HG03103 (cell line): ENCODE results near the gene SZRD1.
"Not testable (repeated sequence)": the region's sequence is repeated elsewhere in the genome, so short reads cannot be mapped to it uniquely, and the experiment has no call there.

Source experiments
- ATAC-seq: cut with Tn5 transposase; IDR thresholded peaks from one replicate; pipeline ENCODE4 v1.9.1; 2021; ENCODE audit warnings: low read depth; ENCODE audit not compliant: unreplicated experiment

Gene SZRD1, protein sequence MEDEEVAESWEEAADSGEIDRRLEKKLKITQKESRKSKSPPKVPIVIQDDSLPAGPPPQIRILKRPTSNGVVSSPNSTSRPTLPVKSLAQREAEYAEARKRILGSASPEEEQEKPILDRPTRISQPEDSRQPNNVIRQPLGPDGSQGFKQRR

DNA sequence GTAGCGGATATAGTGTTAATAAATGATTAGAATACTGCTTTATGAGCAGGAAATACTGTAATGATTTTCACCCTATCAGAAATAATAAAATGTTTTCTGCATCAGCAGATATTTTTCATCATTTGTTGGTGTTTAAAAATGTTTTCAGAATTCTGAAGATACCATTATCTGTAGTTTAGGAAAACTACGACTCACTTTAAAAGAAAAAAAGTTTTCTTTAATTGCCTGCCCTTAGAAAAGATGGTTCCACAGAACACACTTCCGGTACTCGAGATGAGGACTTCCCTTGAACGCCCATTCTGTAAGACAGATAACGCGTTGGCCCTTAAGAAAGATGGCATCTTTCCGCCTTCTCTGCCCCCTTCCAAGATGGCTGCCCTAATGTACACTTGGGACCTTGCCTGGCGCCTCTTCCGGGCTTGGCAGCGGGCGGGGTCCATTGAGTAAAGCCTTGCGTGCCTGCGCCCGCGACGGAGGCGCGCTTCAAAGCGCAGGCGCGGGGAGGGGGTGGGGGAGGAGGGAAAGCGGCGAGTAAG, at the start of gene SZRD1:
SZRD1 (plus strand) TSS at position 521 of the 536 bp plus-strand sequence. CDS start 16 bp downstream, outside the sequence.
- peak; percentile 76 for ATAC-seq

DNA sequence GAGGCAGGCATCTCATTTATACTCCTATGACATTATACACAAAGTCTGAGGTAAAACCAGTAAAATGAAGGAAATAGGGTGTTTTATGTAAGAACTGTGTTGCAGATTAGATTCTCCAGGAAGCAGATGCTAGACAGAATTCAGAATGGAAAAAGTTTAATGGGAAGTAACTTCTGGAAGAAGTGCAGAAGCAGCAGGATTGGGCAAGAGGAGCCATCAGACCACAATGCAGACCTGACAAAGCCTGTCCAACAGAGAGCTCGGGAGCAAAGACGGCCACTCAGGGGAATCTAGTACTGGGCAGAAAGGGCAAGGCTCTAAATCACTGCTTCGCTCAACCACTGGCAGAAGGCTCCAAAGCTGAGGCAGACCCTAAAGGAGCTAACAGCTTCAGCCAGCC, 48.5 kb upstream of the SZRD1 start:
- no peak for ATAC-seq

DNA sequence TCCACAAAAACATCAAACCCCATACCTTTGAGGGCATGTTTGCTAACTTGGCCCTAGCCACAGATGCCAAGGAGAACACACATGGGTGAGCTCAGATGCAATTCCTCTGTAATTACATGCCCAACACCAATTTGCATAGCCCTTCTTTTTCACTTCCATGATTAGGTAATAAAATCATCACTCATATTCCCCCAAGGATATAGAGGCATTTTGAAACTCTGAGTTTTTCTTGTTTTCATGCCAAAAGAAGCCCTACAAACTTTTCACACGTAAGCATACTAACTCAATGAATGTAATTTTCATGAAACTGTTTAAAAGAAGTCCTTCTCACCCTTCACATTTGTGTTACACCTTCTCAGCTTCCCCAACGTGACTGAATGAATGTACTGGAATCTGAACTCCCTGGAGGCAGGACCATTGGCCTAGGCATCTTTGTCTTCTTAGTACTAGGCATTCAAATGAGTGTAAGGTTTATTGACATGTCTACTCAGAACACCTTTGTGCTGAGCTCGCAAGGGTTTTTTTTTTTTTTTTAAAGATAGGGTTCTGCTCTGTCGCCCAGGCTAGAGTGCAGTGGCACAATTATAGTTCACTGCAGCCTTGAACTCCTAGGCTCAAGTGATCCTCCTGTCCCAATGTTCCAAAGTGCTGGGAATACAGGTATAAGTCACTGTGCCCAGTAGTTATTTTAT, 45.7 kb upstream of the SZRD1 start:
- no peak for ATAC-seq

DNA sequence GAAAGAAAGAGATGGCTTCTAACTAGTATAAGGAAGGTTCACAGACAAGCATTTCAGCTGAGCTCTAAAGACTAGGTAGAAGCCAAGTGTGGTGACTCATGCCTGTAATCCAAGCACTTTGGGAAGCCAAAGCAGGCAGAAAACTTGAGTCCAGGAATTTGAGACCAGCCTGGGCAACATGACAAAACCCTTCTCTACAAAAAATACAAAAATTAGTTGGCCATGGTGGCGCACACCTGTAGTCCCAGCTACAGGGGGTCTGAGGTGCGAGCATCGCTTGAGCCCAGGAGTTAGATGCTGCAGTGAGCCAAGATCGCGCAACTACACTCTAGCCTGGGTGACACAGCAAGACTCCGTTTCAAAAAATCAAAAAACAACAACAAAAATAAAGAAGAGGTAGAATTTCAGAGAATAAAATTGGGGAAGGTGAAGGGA, 42.6 kb upstream of the SZRD1 start:
- ATAC-seq = no peak

DNA sequence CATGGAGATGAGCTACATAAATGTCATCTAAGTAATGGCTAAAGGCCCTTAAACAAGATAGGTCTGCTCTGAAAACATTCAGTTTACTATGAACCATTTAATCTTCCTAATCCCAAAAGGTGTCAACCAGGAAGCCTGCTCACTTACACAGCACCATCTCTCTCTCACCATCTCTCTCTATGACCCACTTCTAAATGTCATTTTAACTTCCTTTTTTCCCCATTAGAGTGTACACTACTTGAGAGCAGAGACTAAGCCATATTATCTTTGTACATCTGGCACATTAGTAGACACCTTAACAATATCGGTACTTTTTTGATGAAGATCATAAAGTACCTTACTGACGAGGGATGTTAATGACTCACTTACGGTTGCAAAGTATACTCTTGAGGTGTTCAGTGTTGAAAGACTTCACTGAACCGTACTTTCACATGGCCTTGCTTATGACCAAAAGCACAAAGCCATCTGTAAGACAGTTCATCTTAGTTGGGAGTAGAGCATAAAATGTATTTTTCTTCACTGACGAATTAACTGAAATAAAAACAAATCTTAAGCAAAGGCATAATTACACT, 40.1 kb upstream of the SZRD1 start:
- no peak for ATAC-seq

DNA sequence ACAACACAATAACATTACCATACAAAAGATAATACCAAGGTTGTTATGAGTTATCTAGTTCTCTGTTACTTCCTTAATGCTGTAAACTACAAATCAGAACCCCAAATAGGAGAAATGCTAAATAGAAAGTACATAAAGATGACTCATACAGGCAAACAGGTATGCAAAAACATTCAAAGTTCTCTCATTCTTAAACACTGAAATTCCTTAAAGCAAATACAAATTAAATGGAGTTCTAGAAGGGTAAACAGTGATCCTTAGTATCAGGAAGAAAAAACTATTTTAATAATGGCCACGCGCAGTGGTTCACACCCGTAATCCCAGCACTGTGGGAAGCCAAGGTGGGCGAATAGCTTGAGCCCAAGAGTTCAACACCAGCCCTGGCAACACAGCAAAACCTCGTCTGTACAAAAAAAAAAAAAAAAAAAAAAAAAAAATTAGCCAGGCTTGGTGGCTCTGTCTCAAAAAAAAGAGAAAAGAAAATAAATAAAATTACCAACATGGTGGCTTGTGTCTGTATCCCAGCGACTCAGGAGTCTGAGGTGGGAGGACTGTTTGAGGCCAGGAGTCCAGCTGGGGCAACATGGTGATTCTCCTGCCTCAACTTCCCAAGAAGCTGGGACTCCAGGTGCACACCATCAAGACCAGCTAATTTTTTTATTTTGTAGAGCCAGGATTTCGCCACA, 32.2 kb upstream of the SZRD1 start:
- no peak for ATAC-seq

DNA sequence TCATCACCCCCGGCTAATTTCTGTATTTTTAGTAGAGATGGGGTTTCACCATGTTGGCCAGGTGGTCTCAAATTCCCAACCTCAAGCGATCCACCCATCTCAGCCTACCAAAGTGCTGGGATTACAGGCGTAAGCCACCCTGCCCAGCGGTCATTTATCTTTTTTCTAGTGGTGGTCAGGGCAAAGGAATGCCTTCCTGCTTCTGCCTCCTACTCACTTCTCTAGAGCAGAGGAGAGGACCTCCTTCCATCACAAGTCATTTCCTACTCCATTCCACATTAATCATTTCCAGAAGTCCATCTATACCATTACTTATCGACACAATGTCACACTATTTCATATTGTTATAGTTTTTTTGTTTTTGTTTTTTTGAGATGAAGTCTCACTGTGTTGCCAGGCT, 28.1 kb upstream of the SZRD1 start:
- no peak for ATAC-seq

DNA sequence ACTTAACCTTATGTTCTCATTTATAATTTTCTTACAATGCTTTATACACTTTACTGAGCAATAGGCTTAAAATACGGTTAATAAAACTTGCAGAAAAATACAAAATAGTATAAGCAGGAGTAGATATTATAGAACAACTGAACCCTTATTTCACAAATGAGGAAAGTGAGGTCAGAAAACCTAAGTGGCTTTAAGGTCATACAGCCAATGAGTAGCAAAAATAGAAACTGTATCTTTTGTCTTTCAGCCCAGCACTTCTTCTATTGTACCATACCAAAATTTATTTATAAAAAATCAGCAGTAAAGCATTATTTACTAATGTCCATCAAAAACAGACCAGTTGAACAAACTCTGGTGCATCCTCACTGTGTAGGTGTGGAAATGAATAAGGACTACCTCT, 26.4 kb upstream of the SZRD1 start:
- no peak for ATAC-seq

DNA sequence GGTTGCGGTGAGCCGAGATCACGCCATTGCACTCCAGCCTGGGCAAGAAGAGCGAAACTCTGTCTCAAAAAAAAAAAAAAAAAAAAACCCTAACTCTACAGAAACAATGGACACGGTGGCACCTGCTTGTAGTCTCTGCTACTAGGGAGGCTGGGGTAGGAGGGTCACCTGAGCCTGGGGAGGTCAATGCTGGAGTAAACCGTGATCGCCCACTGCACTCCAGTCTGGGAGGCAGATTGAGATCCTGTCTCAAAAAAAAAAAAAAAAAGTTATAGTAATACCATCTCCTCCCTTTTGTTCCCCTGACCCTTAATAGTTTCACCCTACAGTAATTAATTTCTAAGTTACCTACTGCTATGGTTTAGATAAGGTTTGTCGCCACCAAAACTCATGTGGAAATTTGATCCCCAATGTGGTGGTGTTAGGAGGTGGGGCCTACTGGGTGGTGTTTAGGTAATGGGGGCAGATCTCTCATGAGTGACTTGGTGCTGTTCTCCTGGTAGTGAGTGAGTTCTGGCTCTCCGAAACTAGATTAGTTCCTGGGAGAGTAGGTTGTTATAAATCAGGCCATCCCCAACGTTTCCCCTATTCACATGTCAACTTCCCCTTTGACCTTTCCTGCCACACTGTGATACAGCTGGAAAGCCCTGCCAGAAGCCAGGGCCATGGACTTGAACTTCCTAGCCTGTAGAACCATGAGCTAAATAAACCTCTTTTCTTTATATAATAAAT, 24.5 kb upstream of the SZRD1 start:
- no peak for ATAC-seq

DNA sequence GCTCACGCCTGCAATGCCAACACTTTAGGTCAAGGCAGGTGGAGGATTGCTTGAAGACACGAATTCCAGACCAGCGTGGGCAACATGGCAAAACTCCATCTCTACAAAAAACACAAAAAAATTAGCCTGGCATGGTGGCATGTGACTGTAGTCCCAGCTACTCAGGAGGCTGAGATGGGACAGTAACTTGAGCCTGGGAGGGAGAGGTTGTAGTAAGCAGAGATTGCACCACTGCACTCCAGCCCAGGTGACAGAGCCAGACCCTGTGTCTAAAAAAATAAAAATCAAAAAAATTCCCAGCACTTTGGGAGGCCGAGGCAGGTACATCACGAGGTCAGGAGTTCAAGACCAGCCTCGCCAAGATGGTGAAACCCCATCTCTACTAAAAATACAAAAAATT, 23.8 kb upstream of the SZRD1 start:
- ATAC-seq = not testable (repeated sequence)

DNA sequence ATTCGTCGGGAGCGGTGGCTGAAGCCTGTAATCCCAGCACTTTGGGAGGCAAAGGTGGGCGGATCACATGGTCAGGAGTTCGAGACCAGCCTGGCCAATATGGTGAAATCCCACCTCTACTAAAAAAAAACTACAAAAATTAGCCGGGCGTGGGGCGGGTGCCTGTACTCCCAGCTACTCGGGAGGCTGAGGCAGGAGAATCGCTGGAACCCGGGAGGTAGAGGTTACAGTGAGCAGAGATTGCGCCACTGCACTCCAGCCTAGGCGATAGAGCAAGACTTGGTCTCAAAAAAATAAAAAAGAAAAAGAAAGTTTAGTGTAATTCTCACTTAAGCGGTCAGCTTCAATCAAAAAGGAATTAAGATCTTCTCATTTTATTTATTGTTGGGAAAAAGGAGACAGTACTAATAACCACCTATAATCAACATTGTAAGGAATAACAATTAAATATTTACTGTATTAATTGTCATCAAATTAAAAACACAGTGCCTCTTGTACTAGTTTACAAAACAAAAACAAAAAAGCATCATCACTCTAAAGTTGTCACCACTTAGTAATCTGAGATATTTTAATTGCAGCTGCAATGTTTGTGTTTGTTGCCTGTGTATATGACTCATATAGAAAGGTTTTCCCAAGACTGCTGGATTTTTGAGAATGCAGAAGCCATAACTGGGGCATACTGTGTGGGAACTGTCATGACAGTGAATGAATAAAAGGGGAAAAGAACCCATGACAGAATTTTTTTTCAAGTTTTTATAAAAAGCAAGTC, 18.4 kb upstream of the SZRD1 start:
- ATAC-seq = no peak

DNA sequence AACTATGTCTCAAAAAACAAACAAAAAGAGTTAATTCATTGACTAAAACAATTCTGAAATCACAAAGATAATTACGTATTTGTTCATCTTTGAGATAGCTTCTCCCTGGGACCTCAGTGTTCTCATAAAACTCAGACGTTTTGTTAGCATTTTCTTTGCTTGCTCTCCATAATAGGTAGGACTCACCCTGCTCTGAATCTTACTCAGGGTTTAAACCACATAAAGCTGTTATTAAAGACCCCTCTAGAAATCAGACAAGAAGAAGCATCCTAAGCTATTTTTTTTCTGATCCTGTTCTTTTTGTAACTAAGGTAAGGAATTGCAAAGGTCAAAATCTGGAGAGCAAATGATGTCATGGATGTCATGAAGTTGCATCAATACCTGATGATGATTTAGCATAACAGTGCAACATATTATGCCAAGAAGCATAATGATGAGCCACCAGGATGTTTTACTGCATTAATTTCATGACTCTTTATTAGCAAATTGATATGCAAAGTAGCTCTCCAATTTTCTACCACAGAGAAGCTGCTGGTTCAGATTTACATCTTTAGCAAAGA, 17.1 kb upstream of the SZRD1 start:
- ATAC-seq = no peak

DNA sequence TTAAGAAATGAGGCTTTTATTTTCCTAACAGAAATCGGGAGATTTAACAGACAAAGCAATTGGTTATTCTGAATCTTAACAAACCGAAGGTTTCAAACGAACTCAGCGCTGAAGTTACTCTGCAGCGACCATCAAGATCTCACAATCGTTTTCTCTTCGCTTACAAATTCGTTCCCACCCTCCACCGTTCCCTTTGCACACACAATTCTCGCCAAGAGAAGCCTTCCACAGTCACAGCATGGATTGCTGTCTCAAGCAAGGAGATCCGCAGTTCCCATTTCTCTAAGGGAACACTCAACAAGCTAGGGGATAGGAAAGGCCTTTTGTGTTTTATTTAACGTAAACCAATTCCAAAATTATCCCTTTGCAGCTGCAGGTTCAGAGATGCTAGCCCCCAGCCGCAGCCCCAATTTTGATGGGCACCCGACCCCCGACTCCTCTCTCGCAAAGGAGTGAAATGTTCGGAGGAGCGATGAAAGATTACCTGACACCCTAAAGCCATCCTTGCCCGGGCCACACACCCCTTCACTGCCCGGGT, 15.5 kb upstream of the SZRD1 start:
- no peak for ATAC-seq

DNA sequence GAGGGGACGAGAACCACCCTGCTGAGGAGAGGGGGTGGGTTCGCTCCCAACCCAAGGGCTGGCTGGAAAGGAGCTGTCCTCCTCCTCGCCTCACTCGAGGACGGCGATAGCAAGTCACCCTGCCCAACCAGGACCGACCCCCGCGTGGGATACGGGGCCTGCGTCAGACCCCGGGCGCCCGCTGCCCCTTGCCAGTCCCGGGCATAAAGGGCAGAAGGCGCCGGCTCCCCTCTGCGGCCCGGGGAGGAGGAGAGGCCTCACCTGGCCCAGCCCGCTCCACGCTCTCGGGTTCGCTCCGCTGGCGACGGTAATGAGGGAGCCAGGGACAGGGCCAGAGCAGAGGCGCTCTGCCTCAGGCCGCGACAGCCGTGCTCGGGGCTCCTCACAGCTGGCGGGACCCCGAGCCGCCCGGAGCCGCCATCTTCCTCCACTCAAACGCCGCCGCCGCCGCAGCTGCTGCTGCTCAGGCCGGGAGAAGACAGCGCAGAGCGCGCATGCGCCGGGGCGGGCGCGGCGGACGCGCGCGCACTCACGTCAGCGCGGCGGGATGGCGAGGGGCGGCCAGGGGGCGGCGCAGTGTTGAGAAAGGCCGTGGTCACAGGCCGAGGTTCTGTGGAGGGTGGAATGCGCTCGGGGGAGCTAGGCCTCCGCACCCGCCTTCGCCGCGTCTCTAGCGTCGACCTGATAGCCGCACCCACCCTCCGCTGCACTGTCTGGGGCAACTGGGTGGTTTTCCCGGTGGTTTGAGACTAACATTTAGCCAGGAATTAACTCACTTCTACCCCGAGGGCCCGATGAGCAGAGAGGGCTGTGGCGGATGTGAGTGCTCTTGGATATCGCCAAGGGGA, 14.8 kb upstream of the SZRD1 start, which contains the start of gene FBXO42:
FBXO42 (minus strand) TSS at position 487 of the 848 bp plus-strand sequence. CDS start 37,062 bp downstream, outside the sequence.
- ATAC-seq = peak; percentile 86

DNA sequence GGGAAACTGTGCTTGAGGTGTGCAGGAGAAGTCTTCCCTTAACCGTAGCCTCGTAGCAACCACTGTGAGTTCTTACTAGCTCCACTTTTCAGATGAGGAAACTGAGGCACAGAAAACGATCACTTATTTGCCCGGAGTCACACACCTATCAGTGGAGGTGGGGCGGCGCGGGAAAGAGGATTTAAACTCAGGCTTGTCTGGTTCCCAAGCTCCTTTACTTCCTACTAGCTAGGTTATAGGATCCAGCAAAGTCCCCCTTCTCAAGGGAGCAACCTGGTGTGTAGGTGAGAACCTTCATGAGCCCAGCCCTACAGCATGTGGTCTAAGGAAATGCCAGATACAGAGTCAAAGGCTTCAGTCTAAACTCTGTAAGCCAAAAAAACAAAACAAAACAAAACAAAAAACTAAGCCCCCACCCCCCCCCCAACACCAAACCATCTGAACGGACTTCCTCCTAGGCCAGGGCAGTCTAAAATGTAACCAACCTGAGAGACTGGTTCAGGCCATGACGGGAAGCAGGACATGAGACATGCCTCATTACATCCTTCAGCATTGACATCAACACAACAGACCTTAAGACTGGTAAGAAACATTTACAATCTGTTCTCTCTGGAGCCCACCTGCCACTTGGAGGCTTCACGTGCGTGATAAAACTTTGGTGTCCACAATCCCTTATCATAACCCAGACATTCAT, 14.1 kb upstream of the SZRD1 start:
- ATAC-seq = no peak

DNA sequence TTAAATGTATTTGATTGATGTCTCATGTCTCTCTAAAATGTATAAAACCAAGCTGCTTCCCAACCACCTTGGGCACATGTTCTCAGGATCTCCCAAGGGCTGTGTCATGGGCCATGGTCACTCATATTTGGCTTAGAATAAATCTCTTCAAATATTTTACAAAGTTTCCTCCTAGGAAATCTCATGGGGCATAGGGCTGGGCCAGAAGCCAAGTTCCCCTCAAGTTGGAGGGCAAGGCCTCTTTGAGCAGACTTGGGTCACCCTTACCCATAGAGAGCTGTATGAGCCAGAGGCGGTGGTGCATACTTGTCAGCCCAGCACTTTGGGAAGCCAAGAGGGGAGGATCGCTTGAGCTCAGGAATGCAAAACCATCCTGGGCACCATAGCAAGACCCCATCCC, 12.4 kb upstream of the SZRD1 start:
- no peak for ATAC-seq

DNA sequence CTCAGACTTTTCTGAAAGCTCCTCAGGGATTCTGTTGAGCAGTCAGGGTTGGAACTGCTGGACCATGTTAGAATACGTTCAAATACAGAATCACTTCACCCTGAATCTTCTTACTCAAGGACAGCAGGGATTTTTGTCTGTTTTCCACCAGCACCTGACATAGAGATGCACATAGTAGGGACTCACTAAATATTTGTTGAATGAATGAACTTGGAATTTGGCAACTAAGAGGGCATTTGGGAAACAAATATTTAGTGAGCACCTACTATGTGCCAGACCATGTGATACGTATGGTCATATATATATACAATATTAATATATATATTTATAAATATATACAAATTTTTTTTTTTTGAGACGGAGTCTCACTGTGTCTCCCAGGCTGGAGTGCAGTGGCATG, 10.2 kb upstream of the SZRD1 start:
- no peak for ATAC-seq

DNA sequence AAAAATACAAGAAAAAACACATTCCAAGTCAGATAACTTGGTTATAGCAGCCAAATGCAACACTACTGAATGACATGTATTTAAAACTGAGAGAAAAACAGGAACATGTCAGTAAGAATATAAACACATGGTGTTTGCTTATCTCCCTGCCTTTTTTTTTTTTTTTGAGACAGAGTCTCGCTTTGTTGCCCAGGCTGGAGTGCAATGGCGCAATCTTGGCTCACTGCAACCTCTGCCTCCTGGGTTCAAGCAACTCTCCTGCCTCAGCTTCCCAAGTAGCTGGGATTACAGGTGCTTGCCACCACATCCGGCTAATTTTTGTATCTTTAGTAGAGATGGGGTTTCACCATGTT, 1.9 kb upstream of the SZRD1 start:
- not testable (repeated sequence) for ATAC-seq
